Measurements from ENCODE around the gene ORAI3. TPM values are rescaled to one million over a fixed set of nuclear protein-coding genes. Genes with fewer than 3 reads are reported as not detected.

Gene ORAI3
- total and polyA plus RNA-seq, 2 of the 13 experiments (the other 11 are each of a cell fraction or from before 2014, with no cell fraction given) = 11.4 to 32.0 TPM

- TF ChIP-seq ZKSCAN1 (IDR thresholded peaks at IDR 0.05; ENCODE audit: low read length) (peak; percentile 67; the same call in 1 of the 2 replicates), ZNF768 (CRISPR knock-in tag; IDR thresholded peaks at IDR 0.05) (peak; percentile 90), STAT6 (CRISPR knock-in tag; IDR thresholded peaks at IDR 0.05; ENCODE audit: borderline replicate concordance) (no peak)
- Histone ChIP-seq H2AFZ (ENCODE audit: low read length) (peak overlapping the region; percentile 12), H3K36me3 (replicated peaks in 1 of 2; ENCODE audit: control insufficient read depth in 1 of 2, insufficient read depth in 2 of 2, low read length in 2 of 2) (no peaks in the 10 kb centered on the region), H3K4me2 (ENCODE audit: low read depth, low read length) (no peak overlapping the region), H3K9ac (ENCODE audit: insufficient read depth, low read depth, low read length) (no peak overlapping the region), H4K20me1 (ENCODE audit: insufficient read depth, low read length) (no peaks in the 10 kb centered on the region), H3K27ac (ENCODE audit: extremely low read length, insufficient read depth, low read length) (no peak overlapping the region), H3K27me3 (ENCODE audit: control insufficient read depth in 1 of 2, insufficient read depth in 2 of 2, low read length in 2 of 2) (peaks cover 2 to 19% of the 10 kb centered on the region in 2 experiments; a peak in 4 of 5 replicates), H3K4me1 (ENCODE audit: insufficient read depth, low read length) (peaks cover 8% of the 10 kb centered on the region; the same call in 1 of the 2 replicates), H3K9me3 (ENCODE audit: low read length) (no peaks in the 10 kb centered on the region), H3K4me3 (replicated peaks in 1 of 3; ENCODE audit: insufficient read depth in 1 of 3, low read depth in 2 of 3, low read length in 3 of 3) (no peak overlapping the region), H3K79me2 (ENCODE audit: insufficient read depth, low read length) (no peaks in the 10 kb centered on the region)
- no peak for DNase-seq (ENCODE audit: low spot score)
- POLR2A ChIA-PET = no interaction called here
- no TSS peak for BruUV-seq (replicated peaks)
- in situ Hi-C loops (cut with HindIII; ENCODE audit: extremely low pct_ligation_motif_present, low pct_unique_long_range_greater_than_20kb) (no loop called here), intact Hi-C loops (cut with micrococcal nuclease; ENCODE audit: unreplicated experiment) (no loop called here)
- CTCF ChIA-PET (ENCODE audit: low intra/inter-chr PET ratio, low total read pairs) = no interaction called here
- 28% methylated on average over 6 of the region's 6 CpGs for WGBS (ENCODE audit: low lambda C conversion rate)
- ATAC-seq = peak; percentile 9
- no peak for FAIRE-seq
Measured at GRCh38 chr16:30912794-30913412, 36.0 kb upstream of the ORAI3 start.

- TF ChIP-seq ZBTB20 (CRISPR knock-in tag; IDR thresholded peaks at IDR 0.05; ENCODE audit: borderline replicate concordance, low read depth) (no peak), GMEB1 (CRISPR knock-in tag; IDR thresholded peaks at IDR 0.05; ENCODE audit: borderline replicate concordance) (no peak), ZNF724P (CRISPR knock-in tag; IDR thresholded peaks at IDR 0.05; ENCODE audit: borderline replicate concordance) (no peak)
- Histone ChIP-seq H3K4me2 (ENCODE audit: low read depth, low read length) (no peak overlapping the region), H3K4me1 (ENCODE audit: insufficient read depth, low read length) (peaks cover 8% of the 10 kb centered on the region; the same call in 1 of the 2 replicates), H3K27me3 (ENCODE audit: control insufficient read depth in 1 of 2, insufficient read depth in 2 of 2, low read length in 2 of 2) (peaks cover 2 to 15% of the 10 kb centered on the region in 2 experiments; a peak in 4 of 5 replicates), H3K9ac (ENCODE audit: insufficient read depth, low read depth, low read length) (no peak overlapping the region), H3K27ac (ENCODE audit: extremely low read length, insufficient read depth, low read length) (no peak overlapping the region), H2AFZ (ENCODE audit: low read length) (no peak overlapping the region), H3K9me3 (ENCODE audit: low read length) (no peaks in the 10 kb centered on the region), H3K36me3 (replicated peaks in 1 of 2; ENCODE audit: control insufficient read depth in 1 of 2, insufficient read depth in 2 of 2, low read length in 2 of 2) (no peaks in the 10 kb centered on the region), H3K4me3 (replicated peaks in 1 of 3; ENCODE audit: insufficient read depth in 1 of 3, low read depth in 2 of 3, low read length in 3 of 3) (no peak overlapping the region), H4K20me1 (ENCODE audit: insufficient read depth, low read length) (no peaks in the 10 kb centered on the region), H3K79me2 (ENCODE audit: insufficient read depth, low read length) (no peaks in the 10 kb centered on the region)
- intact Hi-C loops (cut with micrococcal nuclease; ENCODE audit: unreplicated experiment) = no loop called here
- POLR2A ChIA-PET = interaction anchor here (1.0 kb wide), 1 partner anchor 12 kb away, joined by 3 read pairs; no protein-coding TSS in a partner anchor
- DNase-seq (ENCODE audit: low spot score) = no peak
- CTCF ChIA-PET (ENCODE audit: low intra/inter-chr PET ratio, low total read pairs) = interaction anchor here (1.3 kb wide), 1 partner anchor 70 kb away, joined by 4 read pairs; no protein-coding TSS in a partner anchor
- ATAC-seq = peak; percentile 25; the same call in 2 of the 3 replicates
- whole genome bisulfite sequencing (ENCODE audit: low lambda C conversion rate) = 71% methylated on average over 2 of the region's 3 CpGs
- in situ Hi-C loops (cut with HindIII; ENCODE audit: extremely low pct_ligation_motif_present, low pct_unique_long_range_greater_than_20kb) = no loop called here
- no peak for FAIRE-seq
- BruUV-seq (replicated peaks) = no TSS peak
Measured at GRCh38 chr16:30914830-30915229, 34.0 kb upstream of the ORAI3 start.
